GM23248 (cell line): Measurements from ENCODE around the gene CLEC7A. TPM values are rescaled to one million over a fixed set of nuclear protein-coding genes. Genes with fewer than 3 reads are reported as not detected.

ENCODE experiments used
- DNase-seq: peaks from one replicate; pipeline ENCODE4 v3.0.0-alpha.2; 2015
- H2AFZ ChIP-seq: fragments of 200-600 bp; sonication (generic); 2 replicates; pipeline ENCODE4 v1.6.1; 2016; ENCODE audit warnings: antibody characterized with exemption
- H3F3A ChIP-seq: fragments of 200-600 bp; sonication (generic); 2 replicates; pipeline ENCODE4 v1.6.1; 2016; ENCODE audit warnings: mild to moderate bottlenecking, antibody characterized with exemption, mixed run types; ENCODE audit not compliant: insufficient read depth
- H3K27ac ChIP-seq: fragments of 200-600 bp; sonication (generic); 2 replicates; pipeline ENCODE4 v1.5.1; 2016; ENCODE audit warnings: mild to moderate bottlenecking
- H3K27me3 ChIP-seq: fragments of 200-600 bp; sonication (generic); replicated peaks from 2 replicates; pipeline ENCODE4 v1.6.1; 2016; ENCODE audit warnings: mild to moderate bottlenecking; ENCODE audit not compliant: insufficient read depth
- H3K36me3 ChIP-seq: fragments of 200-600 bp; sonication (generic); 2 replicates; pipeline ENCODE4 v1.6.1; 2016; ENCODE audit warnings: low read depth, mild to moderate bottlenecking
- H3K4me1 ChIP-seq: fragments of 200-600 bp; sonication (generic); 2 replicates; pipeline ENCODE4 v1.6.1; 2016; ENCODE audit warnings: mild to moderate bottlenecking; ENCODE audit not compliant: insufficient read depth
- H3K4me2 ChIP-seq: fragments of 200-600 bp; sonication (generic); one replicate; pipeline ENCODE4 v1.6.1; 2016; ENCODE audit warnings: mild to moderate bottlenecking; ENCODE audit not compliant: unreplicated experiment
- H3K4me3 ChIP-seq: fragments of 200-600 bp; sonication (generic); 2 replicates; pipeline ENCODE4 v1.5.1; 2016; ENCODE audit warnings: mild to moderate bottlenecking
- H3K79me2 ChIP-seq: fragments of 200-600 bp; sonication (generic); 2 replicates; pipeline ENCODE4 v1.6.1; 2016; ENCODE audit warnings: mild to moderate bottlenecking; ENCODE audit not compliant: insufficient read depth
- H3K9ac ChIP-seq: fragments of 200-600 bp; sonication (generic); 2 replicates; pipeline ENCODE4 v1.6.1; 2016; ENCODE audit warnings: mild to moderate bottlenecking
- H3K9me2 ChIP-seq: fragments of 200-600 bp; sonication (generic); 2 replicates; pipeline ENCODE4 v1.6.1; 2016; ENCODE audit warnings: mixed run types, mild to moderate bottlenecking, moderate library complexity; ENCODE audit not compliant: insufficient read depth
- H3K9me3 ChIP-seq: fragments of 200-600 bp; sonication (generic); one replicate; pipeline ENCODE4 v1.6.1; 2017; ENCODE audit warnings: low read depth
- H4K20me1 ChIP-seq: fragments of 200-600 bp; sonication (generic); 2 replicates; pipeline ENCODE4 v1.6.0; 2016; ENCODE audit not compliant: insufficient read depth
- EZH2 ChIP-seq: fragments of 200-600 bp; sonication (generic); IDR thresholded peaks from 2 replicates; pipeline ENCODE4 v1.6.1; 2018; ENCODE audit warnings: antibody characterized with exemption, mild to moderate bottlenecking; ENCODE audit not compliant: insufficient read depth, poor library complexity, severe bottlenecking
- EZH2phosphoT487 ChIP-seq: fragments of 200-600 bp; sonication (generic); IDR thresholded peaks from 2 replicates; pipeline ENCODE4 v1.6.1; 2018; ENCODE audit warnings: antibody characterized with exemption, moderate library complexity, mild to moderate bottlenecking, low read depth; ENCODE audit not compliant: insufficient read depth
- WGBS, 2 experiments: methylation state at CpG; one replicate each; pipeline ENCODE4 v1.1.6; 2015 to 2017; ENCODE audit warnings: low lambda C conversion rate in 2 of 2, low coverage in 1 of 2; ENCODE audit errors: missing lambda C conversion rate in 2 of 2; 5-methylcytosine and 5-hydroxymethylcytosine counted together
- in situ Hi-C: fragments of 300-500 bp; cut with MboI; formaldehyde crosslinking; loops from 2 replicates; pipeline ENCODE4 v1.15.0; 2020
- polyA plus RNA-seq: library from polyadenylated mRNA; unstranded; fragments of >200 nt; fragmentation: Nextera tagmentation; extraction: Ambion mirVana; gene quantifications from 2 replicates; pipeline ENCODE4 v1.2.1, GENCODE V29; 2016
- total RNA-seq: library from RNA; depleted of rRNA; stranded (reverse); fragments of >200 nt; shearing (Covaris generic); gene quantifications from 2 replicates; pipeline ENCODE4 v1.2.3, GENCODE V29; 2014

The CLEC7A gene
- total and polyA plus RNA-seq, 2 experiments from 2014 or later, result not detected

DNA sequence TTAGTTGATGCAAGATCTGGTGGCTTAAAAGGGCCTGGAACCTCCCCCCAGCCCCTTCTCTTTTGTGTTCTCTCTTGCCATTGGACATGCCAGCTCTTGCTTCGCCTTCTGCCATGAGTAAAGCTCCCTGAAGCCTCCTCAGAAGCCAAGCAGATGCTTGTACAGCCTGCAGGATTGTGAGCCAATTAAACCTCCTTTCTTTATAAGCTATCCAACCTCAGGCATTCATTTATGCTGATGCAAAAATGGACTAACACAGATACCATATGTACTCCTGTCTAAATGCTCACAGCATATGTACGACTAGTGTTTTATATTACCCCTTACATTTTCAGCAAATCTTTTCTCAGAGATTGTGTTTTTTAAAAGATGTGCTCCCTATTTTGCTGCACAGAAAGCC is 57.9 kb downstream of the CLEC7A start:
- WGBS, 2 experiments, result 80 to 83% methylated on average over 2 of the region's 2 CpGs
- H3K4me1 ChIP-seq, result peaks cover 18% of the 10 kb centered on the region
- in situ Hi-C loops, result no loop called here
- H3K9me2 ChIP-seq, result no peaks in the 10 kb centered on the region
- H3K36me3 ChIP-seq, result no peaks in the 10 kb centered on the region
- TF ChIP-seq EZH2, result no peak
- TF ChIP-seq EZH2phosphoT487, result no peak
- H3K4me3 ChIP-seq, result no peak overlapping the region
- H3K79me2 ChIP-seq, result no peaks in the 10 kb centered on the region
- H3K27me3 ChIP-seq, result no peaks in the 10 kb centered on the region
- no peaks in the 10 kb centered on the region for H4K20me1 ChIP-seq
- no peaks in the 10 kb centered on the region for H3F3A ChIP-seq
- no peak for DNase-seq
- no peak overlapping the region for H3K9ac ChIP-seq
- no peak overlapping the region for H3K27ac ChIP-seq
- H3K9me3 ChIP-seq, result no peaks in the 10 kb centered on the region
- no peak overlapping the region for H3K4me2 ChIP-seq
- H2AFZ ChIP-seq, result no peak overlapping the region

DNA sequence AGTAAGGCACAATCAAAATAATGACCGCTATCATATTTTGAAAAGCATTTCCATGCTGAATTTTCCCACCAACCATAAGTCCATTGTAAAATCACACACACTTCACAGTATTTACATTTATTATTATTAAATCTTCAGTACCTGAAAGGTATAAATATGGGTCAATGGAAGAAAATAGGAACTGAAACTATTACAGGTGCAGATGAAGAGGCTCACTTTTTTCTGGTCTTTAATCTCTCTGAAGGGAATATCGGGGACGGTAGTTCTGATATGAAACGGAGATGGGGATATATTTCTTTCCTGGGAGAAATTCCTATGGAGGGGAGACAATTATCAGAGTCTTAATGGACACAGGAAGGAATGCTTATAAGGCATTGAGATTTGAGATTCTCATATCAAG is 59.6 kb downstream of the CLEC7A start:
- DNase-seq, result no peak
- no peak overlapping the region for H3K27ac ChIP-seq
- no peaks in the 10 kb centered on the region for H3K79me2 ChIP-seq
- no peaks in the 10 kb centered on the region for H3K9me2 ChIP-seq
- H3K4me2 ChIP-seq, result no peak overlapping the region
- no peak overlapping the region for H3K4me3 ChIP-seq
- in situ Hi-C loops, result no loop called here
- 88 to 91% methylated on average over 4 of the region's 4 CpGs for WGBS, 2 experiments
- H3F3A ChIP-seq, result no peaks in the 10 kb centered on the region
- no peaks in the 10 kb centered on the region for H4K20me1 ChIP-seq
- H3K27me3 ChIP-seq, result no peaks in the 10 kb centered on the region
- no peak overlapping the region for H3K9ac ChIP-seq
- H2AFZ ChIP-seq, result no peak overlapping the region
- no peaks in the 10 kb centered on the region for H3K9me3 ChIP-seq
- H3K36me3 ChIP-seq, result no peaks in the 10 kb centered on the region
- no peak for TF ChIP-seq EZH2phosphoT487
- no peak for TF ChIP-seq EZH2
- peaks cover 18% of the 10 kb centered on the region for H3K4me1 ChIP-seq

DNA sequence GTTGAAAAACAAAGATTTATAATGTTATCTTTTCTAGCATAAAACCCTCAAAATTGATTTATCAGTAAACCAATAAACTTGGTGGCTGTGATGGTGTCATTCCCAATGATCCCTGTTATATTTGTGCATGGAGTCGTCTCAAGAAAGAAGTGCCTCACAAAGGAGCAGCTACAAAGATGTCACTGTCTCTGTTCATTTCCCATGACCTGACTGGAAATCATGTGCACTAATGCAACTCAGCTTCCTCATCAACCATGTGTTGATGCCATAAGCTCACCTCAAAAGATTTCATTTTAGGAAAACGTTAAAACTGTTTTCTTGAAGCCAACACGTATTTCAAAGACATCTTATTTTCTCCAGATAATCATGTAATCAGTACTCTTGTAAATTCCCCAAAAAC is 60.0 kb downstream of the CLEC7A start:
- Histone ChIP-seq H3F3A (no peaks in the 10 kb centered on the region), H3K27me3 (no peaks in the 10 kb centered on the region), H3K79me2 (no peaks in the 10 kb centered on the region), H4K20me1 (no peaks in the 10 kb centered on the region), H3K4me3 (no peak overlapping the region), H2AFZ (0 out of 2 replicates have a peak overlapping the region, but pooled peaks have one; percentile 0), H3K9ac (no peak overlapping the region), H3K4me1 (peaks cover 18% of the 10 kb centered on the region), H3K27ac (no peak overlapping the region), H3K9me2 (no peaks in the 10 kb centered on the region), H3K9me3 (no peaks in the 10 kb centered on the region), H3K4me2 (no peak overlapping the region), H3K36me3 (no peaks in the 10 kb centered on the region)
- WGBS, 2 experiments, result 23 to 27% methylated on average over 3 of the region's 3 CpGs
- TF ChIP-seq EZH2phosphoT487 (no peak), EZH2 (no peak)
- no peak for DNase-seq
- in situ Hi-C loops, result no loop called here

DNA sequence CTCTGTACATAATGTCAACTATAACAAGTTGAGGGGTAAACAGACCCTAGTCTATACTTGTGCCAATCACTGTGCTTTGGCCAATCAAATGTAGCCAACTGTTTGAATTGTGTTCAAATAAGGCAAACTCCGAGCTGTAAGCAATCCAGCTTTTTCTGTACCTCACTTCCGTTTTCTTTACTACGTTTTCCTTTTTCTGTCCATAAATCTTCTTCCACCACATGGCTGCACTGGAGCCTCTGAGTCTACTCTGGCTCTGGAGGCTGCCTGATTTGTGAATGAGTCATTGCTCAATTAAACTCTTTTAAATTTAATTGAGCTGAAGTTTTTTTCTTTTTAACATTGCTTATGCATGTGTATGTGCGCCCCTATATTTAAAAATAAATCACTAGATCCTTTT is 60.9 kb downstream of the CLEC7A start:
- peak overlapping the region; percentile 60 for H3K27ac ChIP-seq
- no peaks in the 10 kb centered on the region for H3K9me3 ChIP-seq
- H3K4me1 ChIP-seq, result peaks cover 18% of the 10 kb centered on the region
- H3F3A ChIP-seq, result no peaks in the 10 kb centered on the region
- H3K9ac ChIP-seq, result peak overlapping the region; percentile 1; the same call in 1 of the 2 replicates
- peak; percentile 86 for DNase-seq
- H3K79me2 ChIP-seq, result no peaks in the 10 kb centered on the region
- TF ChIP-seq EZH2phosphoT487 (no peak), EZH2 (no peak)
- no peaks in the 10 kb centered on the region for H3K27me3 ChIP-seq
- WGBS, 2 experiments, result 4 to 5% methylated on average over 4 of the region's 4 CpGs
- H3K9me2 ChIP-seq, result no peaks in the 10 kb centered on the region
- peak overlapping the region; percentile 73 for H2AFZ ChIP-seq
- in situ Hi-C loops, result no loop called here
- H3K36me3 ChIP-seq, result no peaks in the 10 kb centered on the region
- H3K4me2 ChIP-seq, result peak overlapping the region; percentile 44
- H3K4me3 ChIP-seq, result no peak overlapping the region
- H4K20me1 ChIP-seq, result no peaks in the 10 kb centered on the region

DNA sequence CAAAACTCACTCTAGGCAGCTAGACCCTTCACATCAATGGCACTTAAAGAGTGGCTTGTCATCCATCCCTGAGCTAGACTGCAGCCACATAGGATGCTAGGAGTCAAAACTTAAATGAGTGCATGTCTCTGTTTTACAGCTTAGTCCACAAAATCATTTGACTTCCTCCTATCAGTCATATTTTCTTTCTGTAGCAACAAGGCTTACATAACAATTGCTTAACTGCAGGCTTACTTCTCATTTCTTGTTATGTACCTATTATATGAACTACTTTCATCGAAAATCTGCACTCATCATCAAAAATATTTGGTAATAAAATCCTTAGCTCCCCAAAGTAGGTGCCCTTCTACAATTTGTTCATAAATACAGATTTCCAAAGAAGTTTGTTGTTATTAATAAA is 61.4 kb downstream of the CLEC7A start:
- H3K9me3 ChIP-seq, result no peaks in the 10 kb centered on the region
- in situ Hi-C loops, result no loop called here
- no peak for TF ChIP-seq EZH2phosphoT487
- no peak for TF ChIP-seq EZH2
- H3F3A ChIP-seq, result no peaks in the 10 kb centered on the region
- H4K20me1 ChIP-seq, result no peaks in the 10 kb centered on the region
- no peaks in the 10 kb centered on the region for H3K9me2 ChIP-seq
- no peak overlapping the region for H3K9ac ChIP-seq
- H3K27ac ChIP-seq, result peak overlapping the region; percentile 60
- H3K4me2 ChIP-seq, result peak overlapping the region; percentile 44
- no peaks in the 10 kb centered on the region for H3K27me3 ChIP-seq
- H3K79me2 ChIP-seq, result no peaks in the 10 kb centered on the region
- DNase-seq, result peak; percentile 7
- H3K4me1 ChIP-seq, result peaks cover 18% of the 10 kb centered on the region
- no peak overlapping the region for H3K4me3 ChIP-seq
- WGBS, 2 experiments, result 45 to 51% methylated on average over 1 of the region's 1 CpG
- H3K36me3 ChIP-seq, result no peaks in the 10 kb centered on the region
- H2AFZ ChIP-seq, result peak overlapping the region; percentile 73
